Brain pericyte (primary cell): ENCODE measurements around the gene LRRC4B.

Experiments used
- DNase-seq: peaks from one replicate; pipeline ENCODE4 v3.0.0-alpha.2; 2012; ENCODE audit warnings: low read depth, low spot score

LRRC4B gene

GRCh38 chr19:50522881-50523280, 45.4 kb downstream of the LRRC4B start:
- DNase-seq, result no peak

- DNase-seq, result no peak
Measured at GRCh38 chr19:50520822-50521465, 47.3 kb downstream of the LRRC4B start.

GRCh38 chr19:50519006-50519575, 49.1 kb downstream of the LRRC4B start:
- no peak for DNase-seq

GRCh38 chr19:50518091-50519005, 49.9 kb downstream of the LRRC4B start:
- no peak for DNase-seq

GRCh38 chr19:50517704-50518075, 50.5 kb downstream of the LRRC4B start:
- no peak for DNase-seq

GRCh38 chr19:50516964-50517703, 51.1 kb downstream of the LRRC4B start:
- no peak for DNase-seq

GRCh38 chr19:50516456-50516855, 51.8 kb downstream of the LRRC4B start:
- DNase-seq, result no peak

- no peak for DNase-seq
Measured at GRCh38 chr19:50515168-50515561, 53.1 kb downstream of the LRRC4B start.

- no peak for DNase-seq
Measured at GRCh38 chr19:50514346-50515167, 53.7 kb downstream of the LRRC4B start.

- DNase-seq, result no peak
Measured at GRCh38 chr19:50513746-50514345, 54.4 kb downstream of the LRRC4B start, which contains the start of gene ASPDH. Gene ASPDH, minus strand, starts transcription at chr19:50513913. Its CDS starts 90 bp downstream, at chr19:50513823.

- DNase-seq, result no peak
Measured at GRCh38 chr19:50512999-50513745, 55.1 kb downstream of the LRRC4B start.

- DNase-seq, result no peak
Measured at GRCh38 chr19:50512112-50512998, 55.9 kb downstream of the LRRC4B start.

- DNase-seq, result peak; percentile 97
Measured at GRCh38 chr19:50511069-50511822, 57.0 kb downstream of the LRRC4B start, which contains the start of gene JOSD2. Gene JOSD2, minus strand, starts transcription at chr19:50511191. Its CDS starts 760 bp downstream, at chr19:50510431.

GRCh38 chr19:50510700-50511068, 57.6 kb downstream of the LRRC4B start:
- DNase-seq, result no peak

GRCh38 chr19:50510121-50510670, 58.0 kb downstream of the LRRC4B start:
- no peak for DNase-seq

GRCh38 chr19:50509366-50509765, 58.9 kb downstream of the LRRC4B start:
- DNase-seq, result no peak

- DNase-seq, result no peak
Measured at GRCh38 chr19:50508843-50509190, 59.4 kb downstream of the LRRC4B start.

GRCh38 chr19:50507376-50507775, 60.9 kb downstream of the LRRC4B start:
- no peak for DNase-seq
